A549 (cell line): ENCODE data around the gene ACP4. TPM values are rescaled to one million over a fixed set of nuclear protein-coding genes. Genes with fewer than 3 reads are reported as not detected.
"Not testable (repeated sequence)": the region's sequence is repeated elsewhere in the genome, so short reads cannot be mapped to it uniquely, and the experiment has no call there.

Experiments
- ATAC-seq, 2 experiments: fragments of 200-7000 bp in 1 of 2; fragments of >200 bp in 1 of 2; cut with Nextera tagmentation in 1 of 2; cut with Tn5 transposase in 1 of 2; 3 replicates each; pipeline versions ENCODE4 v1.8.0 to v1.9.1; 2018 to 2020; ENCODE audit warnings: mild to moderate bottlenecking in 1 of 2, moderate library complexity in 1 of 2
- CTCF ChIA-PET: fragments of 300-600 bp; sonication (Branson Sonifier 250); formaldehyde crosslinking; extraction: SDS; loops from one replicate; lab custom pipeline; 2021; ENCODE audit warnings: antibody characterized with exemption, inconsistent platforms; lab: Yijun Ruan, JAX
- POLR2A ChIA-PET: fragments of 350-600 bp; formaldehyde crosslinking; extraction: SDS; loops from one replicate; lab custom pipeline; 2021; ENCODE audit warnings: antibody characterized with exemption, inconsistent platforms; lab: Yijun Ruan, JAX
- DNase-seq, 2 experiments: peaks; one replicate each; pipeline versions ENCODE4 v3.0.0 to v3.0.0-alpha.2; 2011 to 2016; ENCODE audit warnings: low read depth in 1 of 2, low spot score in 1 of 2
- FAIRE-seq: peaks from 2 replicates; lab custom pipeline; 2011; peaks lifted over from hg19 to GRCh38; lab: Jason Lieb, UNC
- H3K27ac ChIP-seq, 2 experiments: fragments of >200 bp; sonication (Bioruptor Twin); formaldehyde crosslinking; 3 replicates each; pipeline ENCODE4 v1.5.1; 2016 to 2017
- H3K4me1 ChIP-seq: fragments of >200 bp; sonication (Bioruptor Twin); formaldehyde crosslinking; 3 replicates; pipeline ENCODE4 v1.6.1; 2016
- H3K4me2 ChIP-seq: fragments of >200 bp; sonication (Bioruptor Twin); formaldehyde crosslinking; 3 replicates; pipeline ENCODE4 v1.6.1; 2016
- H3K4me3 ChIP-seq: fragments of >200 bp; sonication (Bioruptor Twin); formaldehyde crosslinking; 3 replicates; pipeline ENCODE4 v1.5.1; 2016
- H3K9me3 ChIP-seq: fragments of >200 bp; sonication (Bioruptor Twin); formaldehyde crosslinking; 3 replicates; pipeline ENCODE4 v1.6.1; 2016
- CBX8 ChIP-seq: fragments of 200-600 bp; sonication (generic); IDR thresholded peaks from 2 replicates; pipeline ENCODE4 v1.6.1; 2016
- CTCF ChIP-seq: fragments of >200 bp; sonication (Bioruptor Twin); formaldehyde crosslinking; IDR thresholded peaks from 3 replicates; pipeline ENCODE4 v1.5.1; 2016
- ESRRA ChIP-seq: fragments of 150-350 bp; IDR thresholded peaks from 2 replicates; pipeline ENCODE4 v1.6.1; 2014; ENCODE audit warnings: mild to moderate bottlenecking, low read length, borderline replicate concordance
- FOSL2 ChIP-seq, 2 experiments: fragments of 450-650 bp in 1 of 2; fragments of >200 bp in 1 of 2; sonication (Bioruptor Twin) in 1 of 2; formaldehyde crosslinking; IDR thresholded peaks; 2 replicates each; pipeline versions ENCODE4 v1.5.0 to v1.6.1; 2016 to 2020; ENCODE audit warnings: mild to moderate bottlenecking in 1 of 2, moderate library complexity in 1 of 2
- HDAC2 ChIP-seq: fragments of 200-600 bp; sonication (generic); IDR thresholded peaks from 2 replicates; pipeline ENCODE4 v1.6.1; 2016
- HOXB5 ChIP-seq: fragments of 250-450 bp; sonication (Bioruptor Pico); IDR thresholded peaks from 2 replicates; pipeline ENCODE4 v1.5.0; 2020; ENCODE audit warnings: mild to moderate bottlenecking, moderate library complexity
- JUNB ChIP-seq: fragments of >200 bp; sonication (Bioruptor Twin); formaldehyde crosslinking; IDR thresholded peaks from 2 replicates; pipeline ENCODE4 v1.6.1; 2016
- NR3C1 ChIP-seq: fragments of >200 bp; sonication (Bioruptor Twin); formaldehyde crosslinking; IDR thresholded peaks from 3 replicates; pipeline ENCODE4 v1.6.1; 2017
- PHF8 ChIP-seq: fragments of 200-600 bp; sonication (generic); IDR thresholded peaks from 2 replicates; pipeline ENCODE4 v1.6.1; 2016; ENCODE audit warnings: low read depth, mild to moderate bottlenecking, antibody characterized with exemption, moderate library complexity, borderline replicate concordance
- RARB ChIP-seq: fragments of 250-450 bp; sonication (Bioruptor Pico); IDR thresholded peaks from 2 replicates; pipeline ENCODE4 v1.8.0; 2021; ENCODE audit warnings: mild to moderate bottlenecking, moderate library complexity
- RCOR1 ChIP-seq: fragments of 150-350 bp; IDR thresholded peaks from 2 replicates; pipeline ENCODE4 v1.6.1; 2014; ENCODE audit warnings: antibody characterized with exemption, low read length, low read depth
- RFX5 ChIP-seq: fragments of 450-650 bp; IDR thresholded peaks from 2 replicates; pipeline ENCODE4 v1.7.1; 2014; ENCODE audit warnings: antibody characterized with exemption, mild to moderate bottlenecking, moderate library complexity
- RNF2 ChIP-seq: fragments of 200-600 bp; sonication (generic); IDR thresholded peaks from 2 replicates; pipeline ENCODE4 v1.6.1; 2016; ENCODE audit warnings: low read depth, mild to moderate bottlenecking, antibody characterized with exemption, moderate library complexity, borderline replicate concordance
- TP53 ChIP-seq: fragments of 250-450 bp; sonication (Bioruptor Pico); IDR thresholded peaks from 2 replicates; pipeline ENCODE4 v1.5.0; 2021; ENCODE audit warnings: mild to moderate bottlenecking, moderate library complexity
- WGBS: methylation state at CpG from one replicate; pipeline ENCODE4 v1.1.6; 2017; ENCODE audit errors: missing lambda C conversion rate; 5-methylcytosine and 5-hydroxymethylcytosine counted together
- polyA plus RNA-seq, 4 experiments: library from polyadenylated mRNA; depleted of rRNA in 3 of 4; stranded (reverse); fragments of >200 nt; fragmentation: RNase III in 1 of 4; extraction: RNeasy Plus Mini Kit Qiagen cat#74134 plus additional on column Dnase treatment in 1 of 4; gene quantifications; 2 replicates in 3 of 4; 3 replicates in 1 of 4; pipeline ENCODE4 v1.2.3, GENCODE V29; 2011 to 2017
- TF ChIP-seq, protein P1 (sequence below): fragments of >200 bp; sonication (Bioruptor Twin); formaldehyde crosslinking; IDR thresholded peaks from 3 replicates; pipeline ENCODE4 v1.6.1; 2016
- TF ChIP-seq, protein P2 (sequence below): fragments of >200 bp; sonication (Bioruptor Twin); formaldehyde crosslinking; IDR thresholded peaks from 2 replicates; pipeline ENCODE4 v1.6.1; 2016
- TF ChIP-seq, protein P3 (sequence below): IDR thresholded peaks from 2 replicates; pipeline ENCODE4 v1.6.1; 2012; ENCODE audit warnings: low read depth, borderline replicate concordance
- TF ChIP-seq, protein P4 (sequence below): fragments of 150-350 bp; IDR thresholded peaks from 2 replicates; pipeline ENCODE4 v1.6.1; 2014; ENCODE audit warnings: low read depth, mild to moderate bottlenecking, low read length
- TF ChIP-seq, protein P5 (sequence below): IDR thresholded peaks from 2 replicates; pipeline ENCODE4 v1.6.1; 2012

The ACP4 gene
- polyA plus RNA-seq, 2 of the 4 experiments (the other 2 are of a cell fraction): not detected

GRCh38 chr19:50778906-50779430 is 11.2 kb upstream of the ACP4 start (continued):
- TF ChIP-seq, protein P1, sequence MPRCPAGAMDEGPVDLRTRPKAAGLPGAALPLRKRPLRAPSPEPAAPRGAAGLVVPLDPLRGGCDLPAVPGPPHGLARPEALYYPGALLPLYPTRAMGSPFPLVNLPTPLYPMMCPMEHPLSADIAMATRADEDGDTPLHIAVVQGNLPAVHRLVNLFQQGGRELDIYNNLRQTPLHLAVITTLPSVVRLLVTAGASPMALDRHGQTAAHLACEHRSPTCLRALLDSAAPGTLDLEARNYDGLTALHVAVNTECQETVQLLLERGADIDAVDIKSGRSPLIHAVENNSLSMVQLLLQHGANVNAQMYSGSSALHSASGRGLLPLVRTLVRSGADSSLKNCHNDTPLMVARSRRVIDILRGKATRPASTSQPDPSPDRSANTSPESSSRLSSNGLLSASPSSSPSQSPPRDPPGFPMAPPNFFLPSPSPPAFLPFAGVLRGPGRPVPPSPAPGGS: no peak
- TF ChIP-seq HOXB5 (CRISPR knock-in tag) (no peak), CTCF (no peak), JUNB (no peak), ESRRA (no peak), NR3C1 (no peak), PHF8 (no peak)

GRCh38 chr19:50779504-50780457 is 10.4 kb upstream of the ACP4 start:
- POLR2A ChIA-PET: interaction anchor here (4.0 kb wide), 1 partner anchor 55 kb away, joined by 25 read pairs; no protein-coding TSS in a partner anchor
- Histone ChIP-seq H3K9me3 (peaks cover 10% of the 10 kb centered on the region), H3K4me1 (peaks cover 20% of the 10 kb centered on the region; the same call in 2 of the 3 replicates), H3K4me3 (no peak overlapping the region), H3K4me2 (no peak overlapping the region), H3K27ac (no peak overlapping the region)
- ATAC-seq (peak; percentile 7 to 16; a peak in 1 of 6 replicates), DNase-seq (no peak), FAIRE-seq (no peak)
- CTCF ChIA-PET: interaction anchor here (0.7 to 14.0 kb wide), 16 partner anchors 9 to 632 kb away, joined by 3 to 272 read pairs (median 5); partner anchors contain the start of genes CLEC11A, GPR32 and SHANK1
- 49% methylated on average over 25 of the region's 25 CpGs for WGBS
- TF ChIP-seq, protein P2, sequence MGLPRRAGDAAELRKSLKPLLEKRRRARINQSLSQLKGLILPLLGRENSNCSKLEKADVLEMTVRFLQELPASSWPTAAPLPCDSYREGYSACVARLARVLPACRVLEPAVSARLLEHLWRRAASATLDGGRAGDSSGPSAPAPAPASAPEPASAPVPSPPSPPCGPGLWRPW: no peak
- no peak for TF ChIP-seq RNF2
- TF ChIP-seq, protein P3, sequence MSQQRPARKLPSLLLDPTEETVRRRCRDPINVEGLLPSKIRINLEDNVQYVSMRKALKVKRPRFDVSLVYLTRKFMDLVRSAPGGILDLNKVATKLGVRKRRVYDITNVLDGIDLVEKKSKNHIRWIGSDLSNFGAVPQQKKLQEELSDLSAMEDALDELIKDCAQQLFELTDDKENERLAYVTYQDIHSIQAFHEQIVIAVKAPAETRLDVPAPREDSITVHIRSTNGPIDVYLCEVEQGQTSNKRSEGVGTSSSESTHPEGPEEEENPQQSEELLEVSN: no peak
- TF ChIP-seq HDAC2: no peak

GRCh38 chr19:50780753-50781435 is 9.3 kb upstream of the ACP4 start:
- TF ChIP-seq, protein P4, sequence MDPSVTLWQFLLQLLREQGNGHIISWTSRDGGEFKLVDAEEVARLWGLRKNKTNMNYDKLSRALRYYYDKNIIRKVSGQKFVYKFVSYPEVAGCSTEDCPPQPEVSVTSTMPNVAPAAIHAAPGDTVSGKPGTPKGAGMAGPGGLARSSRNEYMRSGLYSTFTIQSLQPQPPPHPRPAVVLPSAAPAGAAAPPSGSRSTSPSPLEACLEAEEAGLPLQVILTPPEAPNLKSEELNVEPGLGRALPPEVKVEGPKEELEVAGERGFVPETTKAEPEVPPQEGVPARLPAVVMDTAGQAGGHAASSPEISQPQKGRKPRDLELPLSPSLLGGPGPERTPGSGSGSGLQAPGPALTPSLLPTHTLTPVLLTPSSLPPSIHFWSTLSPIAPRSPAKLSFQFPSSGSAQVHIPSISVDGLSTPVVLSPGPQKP: no peak
- TF ChIP-seq, protein P2: no peak
- TF ChIP-seq FOSL2 (IDR thresholded peaks at IDR 0.05) (no peak), FOSL2 (CRISPR knock-in tag; IDR thresholded peaks at IDR 0.05) (no peak), CBX8 (no peak), TP53 (CRISPR knock-in tag) (no peak), RCOR1 (no peak), RARB (CRISPR knock-in tag) (no peak), RFX5 (no peak)
- TF ChIP-seq, protein P5, sequence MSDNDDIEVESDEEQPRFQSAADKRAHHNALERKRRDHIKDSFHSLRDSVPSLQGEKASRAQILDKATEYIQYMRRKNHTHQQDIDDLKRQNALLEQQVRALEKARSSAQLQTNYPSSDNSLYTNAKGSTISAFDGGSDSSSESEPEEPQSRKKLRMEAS: no peak
- H3K4me1 ChIP-seq: peaks cover 20% of the 10 kb centered on the region; the same call in 2 of the 3 replicates
- peaks cover 10% of the 10 kb centered on the region for H3K9me3 ChIP-seq
- H3K27ac ChIP-seq: no peak overlapping the region
- WGBS: 49% methylated on average over 16 of the region's 16 CpGs
- ChIA-PET CTCF (interaction anchor here (0.6 to 14.0 kb wide), 18 partner anchors 14 to 424 kb away, joined by 3 to 272 read pairs (median 6); partner anchors contain the start of genes CLEC11A and SHANK1), POLR2A (interaction anchor here (4.0 kb wide), 1 partner anchor 56 kb away, joined by 25 read pairs; no protein-coding TSS in a partner anchor)
- ATAC-seq (no peak), FAIRE-seq (no peak), DNase-seq (no peak)
- H3K4me2 ChIP-seq: no peak overlapping the region
- no peak overlapping the region for H3K4me3 ChIP-seq

GRCh38 chr19:50783848-50784152 is 6.4 kb upstream of the ACP4 start:
- POLR2A ChIA-PET: interaction anchor here (1.2 to 2.2 kb wide), 3 partner anchors 21 to 246 kb away, joined by 4 to 10 read pairs (median 4); no protein-coding TSS in a partner anchor
- CTCF ChIA-PET: interaction anchor here (0.6 to 14.0 kb wide), 71 partner anchors 9 to 432 kb away, joined by 3 to 272 read pairs (median 4); partner anchors contain the start of genes CLEC11A, GPR32, NAPSA and SHANK1
- H3K27ac ChIP-seq, H3K4me3 ChIP-seq, H3K9me3 ChIP-seq, DNase-seq, FAIRE-seq, H3K4me1 ChIP-seq, ATAC-seq: not testable (repeated sequence)
- WGBS: 30% methylated on average over 8 of the region's 8 CpGs
- H3K4me2 ChIP-seq: peak overlapping the region; percentile 42; the same call in 1 of the 3 replicates
